Eye (tissue), 1 donor: ENCODE results near the gene ACRBP.
A peak's percentile ranks its signal among the peaks of the same experiment; 100 is the strongest.

Experiments used
- DNase-seq: peaks from one replicate; pipeline ENCODE4 v3.0.0-alpha.2; 2015

The ACRBP gene

GRCh38 chr12:6647083-6647604, at the start of gene ACRBP:
ACRBP (minus strand) TSS chr12:6647432; CDS start chr12:6647366, 66 bp downstream.
- DNase-seq, result peak; percentile 88

GRCh38 chr12:6695313-6696045, 48.2 kb upstream of the ACRBP start:
- DNase-seq, result no peak

GRCh38 chr12:6694701-6695100, 47.5 kb upstream of the ACRBP start:
- no peak for DNase-seq

- DNase-seq, result no peak
These were observed 46.7 kb upstream of the ACRBP start for GRCh38 chr12:6693832-6694355.

- no peak for DNase-seq
These were observed 45.7 kb upstream of the ACRBP start for GRCh38 chr12:6692888-6693287.

GRCh38 chr12:6691473-6691872, 44.2 kb upstream of the ACRBP start:
- DNase-seq, result no peak

- DNase-seq, result peak; percentile 99
These were observed 42.0 kb upstream of the ACRBP start, which contains the start of gene ZNF384 for GRCh38 chr12:6688999-6689882. ZNF384 (minus strand) TSS chr12:6689375; CDS start chr12:6679520, 9,855 bp downstream.

GRCh38 chr12:6688543-6688998, 41.3 kb upstream of the ACRBP start:
- no peak for DNase-seq

GRCh38 chr12:6685814-6686213, 38.6 kb upstream of the ACRBP start:
- DNase-seq, result no peak

GRCh38 chr12:6684609-6685008, 37.4 kb upstream of the ACRBP start:
- DNase-seq, result peak; percentile 64

GRCh38 chr12:6676962-6677361, 29.7 kb upstream of the ACRBP start:
- DNase-seq, result no peak

- no peak for DNase-seq
These were observed 24.9 kb upstream of the ACRBP start for GRCh38 chr12:6672143-6672542.

- no peak for DNase-seq
These were observed 20.5 kb upstream of the ACRBP start for GRCh38 chr12:6667559-6668210.

- no peak for DNase-seq
These were observed 19.0 kb upstream of the ACRBP start for GRCh38 chr12:6666211-6666610.

GRCh38 chr12:6664902-6665301, 17.7 kb upstream of the ACRBP start:
- no peak for DNase-seq

- peak; percentile 100 for DNase-seq
These were observed 15.9 kb upstream of the ACRBP start, which contains the start of gene ING4 for GRCh38 chr12:6662906-6663742. ING4 (minus strand) TSS chr12:6663119; CDS start chr12:6663101, 18 bp downstream.

- no peak for DNase-seq
These were observed 15.3 kb upstream of the ACRBP start for GRCh38 chr12:6662602-6662905.

GRCh38 chr12:6653987-6654386, 6.8 kb upstream of the ACRBP start:
- DNase-seq, result no peak

GRCh38 chr12:6653342-6653741, 6.1 kb upstream of the ACRBP start:
- no peak for DNase-seq

GRCh38 chr12:6652391-6652790, 5.2 kb upstream of the ACRBP start:
- no peak for DNase-seq

- DNase-seq, result no peak
These were observed 3.6 kb upstream of the ACRBP start for GRCh38 chr12:6650832-6651231.
